GM13976 (cell line): ENCODE measurements around the gene MUC20.

Source experiments
- DNase-seq: peaks from one replicate; pipeline ENCODE4 v3.0.0; 2012; ENCODE audit warnings: low spot score
- in situ Hi-C: fragments of 300-500 bp; cut with MboI; formaldehyde crosslinking; loops from one replicate; pipeline ENCODE4 v1.12.0; 2022; ENCODE audit warnings: low sequenced_read_pairs, mixed read lengths, inconsistent platforms; ENCODE audit not compliant: unreplicated experiment
- TF ChIP-seq, protein P1 (sequence below): IDR thresholded peaks from 2 replicates; pipeline ENCODE4 v1.5.1; 2012; ENCODE audit warnings: borderline replicate concordance, mild to moderate bottlenecking; ENCODE audit not compliant: insufficient read depth; ENCODE audit errors: extremely low read depth, missing control alignments, control extremely low read depth

MUC20 gene

DNA sequence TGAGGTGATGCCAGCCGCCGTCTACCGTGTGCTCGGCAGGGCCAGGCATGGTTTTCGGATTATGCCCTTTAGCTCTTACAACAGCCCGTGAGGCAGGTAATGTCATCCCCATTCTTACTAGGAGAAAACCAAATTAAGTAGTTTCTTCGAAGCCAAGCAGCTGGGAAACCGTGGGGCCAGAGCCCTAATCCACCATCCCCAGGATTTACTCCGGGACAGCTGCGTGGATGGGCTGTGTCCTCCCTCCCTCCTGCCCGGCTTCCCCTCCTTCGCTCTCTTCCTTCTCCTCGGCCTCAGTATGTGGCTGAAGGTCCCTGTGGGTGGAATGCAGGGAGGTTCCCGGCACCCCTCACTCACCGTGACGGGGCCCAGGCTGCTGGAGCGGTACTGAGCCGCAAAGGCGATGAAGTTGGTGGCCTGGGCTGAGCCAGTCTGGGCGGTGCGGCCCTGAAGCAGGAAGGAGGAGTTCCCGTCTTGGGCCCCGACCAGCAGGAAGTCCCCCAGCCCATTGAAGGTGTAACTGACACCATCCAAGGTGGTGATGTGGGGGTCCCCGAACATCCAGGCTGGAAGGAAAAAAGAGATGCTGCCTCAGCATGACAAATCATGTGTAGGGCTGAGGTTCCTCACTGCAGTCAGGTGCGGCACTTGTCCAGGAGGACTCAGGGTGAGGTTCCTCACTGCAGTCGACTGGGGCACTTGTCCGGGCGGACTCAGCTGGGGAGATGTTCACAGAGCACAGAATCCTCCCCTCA is 42.5 kb downstream of the MUC20 start:
- TF ChIP-seq, protein P1, sequence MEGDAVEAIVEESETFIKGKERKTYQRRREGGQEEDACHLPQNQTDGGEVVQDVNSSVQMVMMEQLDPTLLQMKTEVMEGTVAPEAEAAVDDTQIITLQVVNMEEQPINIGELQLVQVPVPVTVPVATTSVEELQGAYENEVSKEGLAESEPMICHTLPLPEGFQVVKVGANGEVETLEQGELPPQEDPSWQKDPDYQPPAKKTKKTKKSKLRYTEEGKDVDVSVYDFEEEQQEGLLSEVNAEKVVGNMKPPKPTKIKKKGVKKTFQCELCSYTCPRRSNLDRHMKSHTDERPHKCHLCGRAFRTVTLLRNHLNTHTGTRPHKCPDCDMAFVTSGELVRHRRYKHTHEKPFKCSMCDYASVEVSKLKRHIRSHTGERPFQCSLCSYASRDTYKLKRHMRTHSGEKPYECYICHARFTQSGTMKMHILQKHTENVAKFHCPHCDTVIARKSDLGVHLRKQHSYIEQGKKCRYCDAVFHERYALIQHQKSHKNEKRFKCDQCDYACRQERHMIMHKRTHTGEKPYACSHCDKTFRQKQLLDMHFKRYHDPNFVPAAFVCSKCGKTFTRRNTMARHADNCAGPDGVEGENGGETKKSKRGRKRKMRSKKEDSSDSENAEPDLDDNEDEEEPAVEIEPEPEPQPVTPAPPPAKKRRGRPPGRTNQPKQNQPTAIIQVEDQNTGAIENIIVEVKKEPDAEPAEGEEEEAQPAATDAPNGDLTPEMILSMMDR: no peak
- in situ Hi-C loops: no loop called here

DNA sequence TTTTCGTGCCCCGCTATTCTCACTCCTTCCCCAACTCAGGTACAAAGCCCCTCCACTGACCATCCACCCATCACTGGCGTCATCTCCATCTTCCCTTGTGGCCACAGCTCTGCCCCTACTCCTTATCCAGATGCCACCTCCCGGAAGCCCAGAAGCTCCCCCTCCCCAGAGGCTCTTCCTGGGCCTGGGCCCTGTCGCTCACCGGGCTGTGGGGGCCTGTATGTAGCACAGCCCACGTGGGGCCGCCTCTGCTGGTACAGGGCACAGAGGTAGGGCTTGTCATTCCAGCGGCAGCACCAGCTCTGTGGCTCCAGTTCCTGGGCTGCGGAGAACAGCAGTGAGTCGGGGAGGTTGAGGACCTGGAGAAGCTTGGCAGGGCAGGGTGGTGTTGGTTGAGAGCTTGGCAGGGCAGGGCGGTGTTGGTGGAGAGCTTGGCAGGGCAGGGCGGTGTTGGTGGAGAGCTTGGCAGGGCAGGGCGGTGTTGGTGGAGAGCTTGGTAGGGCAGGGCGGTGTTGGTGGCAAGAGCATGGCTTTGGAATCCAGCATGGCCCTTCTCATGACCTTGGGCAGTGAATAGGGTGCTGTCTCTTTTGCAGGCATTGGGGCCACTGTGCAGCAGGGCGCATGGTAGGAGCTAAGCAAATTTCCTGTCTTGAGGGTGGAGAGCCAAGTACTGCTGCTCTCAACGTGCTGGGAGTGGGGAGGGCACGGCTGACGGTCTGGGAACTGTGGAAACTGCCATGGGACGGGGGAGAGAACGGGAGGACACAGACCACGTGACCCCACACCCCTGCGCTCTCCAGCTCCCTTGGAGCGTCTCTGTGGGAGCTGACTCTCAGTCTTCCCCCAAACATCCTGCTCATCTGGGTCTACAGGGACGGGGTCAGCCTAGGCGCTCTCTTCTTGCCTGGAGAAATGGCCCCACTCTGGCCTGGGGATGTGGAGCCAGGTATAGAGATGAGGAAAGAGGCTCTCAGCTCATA is 43.4 kb downstream of the MUC20 start:
- TF ChIP-seq, protein P1: no peak
- no peak for DNase-seq
- in situ Hi-C loops: no loop called here

More for the DNA sequence above, 42.5 kb downstream of the MUC20 start:
- DNase-seq: no peak

DNA sequence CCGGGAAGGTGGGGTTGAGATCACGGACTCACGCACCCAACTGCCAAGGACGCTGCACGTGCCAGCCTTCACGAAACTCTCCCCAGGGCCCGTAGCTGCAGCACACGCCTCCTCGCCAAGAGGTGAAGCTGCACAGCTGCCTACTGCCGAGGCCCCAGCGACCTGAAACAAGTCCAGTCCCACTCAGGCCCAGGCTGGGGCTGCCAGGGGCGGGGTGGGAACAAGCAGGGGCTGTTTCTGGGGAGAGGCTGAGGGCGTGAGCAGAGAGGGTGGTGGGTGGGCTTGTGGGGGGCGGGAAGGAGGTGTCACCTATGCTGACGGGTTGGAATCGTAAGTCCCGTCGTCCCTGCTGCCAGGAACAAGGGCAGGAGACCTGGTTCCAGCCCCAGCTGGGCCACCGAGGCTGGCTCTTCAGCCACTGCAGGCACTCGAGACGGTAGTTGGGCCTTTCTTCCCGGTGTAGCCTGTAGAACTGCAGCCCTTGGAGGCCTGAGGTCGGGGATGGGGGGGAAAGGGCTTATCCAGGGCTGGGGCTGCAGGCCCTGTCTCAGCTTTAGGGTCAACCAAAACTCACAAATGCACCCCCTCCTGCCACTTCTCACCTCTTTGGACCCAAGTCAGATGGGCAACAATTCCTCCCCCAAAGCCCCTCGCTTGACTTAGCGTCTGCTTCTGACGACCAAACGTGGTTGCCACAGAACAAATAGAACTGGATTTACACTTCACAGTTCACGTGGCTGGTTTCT is 44.4 kb downstream of the MUC20 start:
- TF ChIP-seq, protein P1: no peak
- in situ Hi-C loops: no loop called here
- DNase-seq: no peak

DNA sequence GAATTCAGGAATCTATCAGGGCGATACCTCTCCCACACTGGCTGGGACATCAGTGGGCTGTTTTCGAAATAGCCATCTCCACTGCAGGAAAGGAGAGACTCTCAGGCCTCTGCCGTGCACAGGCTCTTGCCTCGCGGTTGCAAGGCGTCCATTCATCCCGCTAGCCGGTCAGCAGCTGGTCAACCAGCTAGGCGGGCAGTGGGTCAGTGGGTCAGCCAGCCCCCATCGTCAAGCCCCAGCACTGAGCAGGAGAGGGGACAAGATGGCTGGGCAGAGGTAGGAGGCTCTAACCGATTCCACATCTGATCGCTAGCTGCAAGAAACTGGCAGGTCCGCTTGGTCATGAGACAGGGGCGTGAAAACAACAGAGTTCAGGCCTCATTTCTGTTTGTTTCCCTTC is 45.9 kb downstream of the MUC20 start:
- TF ChIP-seq, protein P1: no peak
- in situ Hi-C loops: no loop called here
- no peak for DNase-seq

DNA sequence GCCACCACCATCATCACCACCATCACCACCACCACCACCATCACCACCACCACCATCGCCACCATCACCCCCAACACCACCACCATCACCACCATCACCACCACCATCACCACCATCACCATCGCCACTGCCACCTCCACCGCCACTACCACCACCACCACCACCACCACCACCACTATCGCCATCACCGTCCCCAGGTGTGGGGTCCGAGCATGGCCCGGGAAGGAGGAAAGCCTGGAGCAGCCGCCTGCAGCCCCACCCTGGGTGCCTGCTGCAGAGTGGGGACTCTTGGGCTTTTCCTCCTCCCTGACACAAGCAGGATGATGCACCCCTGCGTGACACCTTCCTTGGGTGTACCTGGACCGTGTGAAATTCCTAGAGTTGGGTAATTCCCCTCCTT is 47.0 kb downstream of the MUC20 start:
- TF ChIP-seq, protein P1: no peak
- in situ Hi-C loops: no loop called here
- no peak for DNase-seq

DNA sequence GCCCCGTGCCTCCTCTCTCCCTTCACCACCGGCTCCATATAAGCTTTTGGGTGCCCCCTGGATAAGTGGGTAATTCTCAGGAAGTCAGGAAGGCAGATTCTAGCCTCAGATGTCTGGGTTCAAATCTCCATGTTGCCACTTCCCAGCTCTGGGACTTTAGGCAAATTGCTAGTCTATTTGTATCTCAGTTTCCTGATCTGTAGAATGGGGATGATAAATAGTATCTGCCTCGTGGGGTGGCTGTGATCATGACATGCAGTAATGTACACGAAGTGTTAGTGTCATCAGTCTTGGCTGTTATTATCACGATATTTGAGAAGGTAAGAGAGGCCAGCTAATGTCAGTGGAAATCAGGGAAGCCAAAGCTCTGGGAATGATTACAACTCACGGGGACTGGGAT is 47.6 kb downstream of the MUC20 start:
- no peak for DNase-seq
- TF ChIP-seq, protein P1: no peak
- in situ Hi-C loops: no loop called here
